K562 (cell line): ENCODE results near the gene FMN1.

Experiments
- EHMT2 ChIP-seq: fragments of 450-650 bp; IDR thresholded peaks from 2 replicates; pipeline ENCODE4 v1.6.1; 2018; ENCODE audit warnings: antibody characterized with exemption
- HNRNPUL1 ChIP-seq: fragments of 200-400 bp; formaldehyde crosslinking; IDR thresholded peaks from 2 replicates; pipeline ENCODE4 v1.6.1; 2017; ENCODE audit warnings: low read length
- ZBTB26 ChIP-seq: fragments of 450-650 bp; formaldehyde crosslinking; IDR thresholded peaks from 2 replicates; pipeline ENCODE4 v1.4.0; 2022; ENCODE audit warnings: missing genetic modification characterization
- ZBTB43 ChIP-seq: sonication (generic); formaldehyde crosslinking; IDR thresholded peaks from 2 replicates; pipeline ENCODE4 v1.8.0; 2023; ENCODE audit warnings: mild to moderate bottlenecking, missing genetic modification reagents
- ZNF224 ChIP-seq: sonication (generic); formaldehyde crosslinking; IDR thresholded peaks from 2 replicates; pipeline ENCODE4 v1.8.0; 2022; ENCODE audit warnings: mild to moderate bottlenecking, missing genetic modification reagents
- ZNF780A ChIP-seq: fragments of 250-450 bp; sonication (Bioruptor Pico); IDR thresholded peaks from 2 replicates; pipeline ENCODE4 v1.5.0; 2021; ENCODE audit warnings: mild to moderate bottlenecking

- no peak for TF ChIP-seq EHMT2
- no peak for TF ChIP-seq ZBTB26 (CRISPR knock-in tag)
- TF ChIP-seq ZNF224: no peak
- no peak for TF ChIP-seq ZBTB43 (CRISPR knock-in tag)
- TF ChIP-seq ZNF780A (CRISPR knock-in tag): no peak
- TF ChIP-seq HNRNPUL1: no peak
Measured at GRCh38 chr15:33108518-33108917, 86.0 kb downstream of the FMN1 start.
